HepG2 (cell line): Measurements from ENCODE around the gene PSMC3IP. TPM values are rescaled to one million over a fixed set of nuclear protein-coding genes. Genes with fewer than 3 reads are reported as not detected.
A peak's percentile ranks its signal among the peaks of the same experiment; 100 is the strongest.

Source experiments
- ARID3A ChIP-seq: IDR thresholded peaks from 2 replicates; pipeline ENCODE4 v1.6.1; 2012; ENCODE audit warnings: low read depth, low read length, improper control_type of control experiment
- CBFB ChIP-seq: sonication (generic); formaldehyde crosslinking; IDR thresholded peaks from 2 replicates; pipeline ENCODE4 v1.4.0; 2020; ENCODE audit warnings: missing genetic modification reagents
- CBX2 ChIP-seq, 2 experiments: fragments of 200-600 bp in 1 of 2; sonication (generic); formaldehyde crosslinking in 1 of 2; IDR thresholded peaks; 2 replicates each; pipeline versions ENCODE4 v1.7.0 to v1.8.1; 2018 to 2022; ENCODE audit warnings: low read depth in 2 of 2, low read length in 1 of 2, mild to moderate bottlenecking in 1 of 2, missing genetic modification reagents in 1 of 2
- CHD4 ChIP-seq: fragments of 200-600 bp; sonication (generic); IDR thresholded peaks from 2 replicates; pipeline ENCODE4 v1.7.0; 2017; ENCODE audit warnings: mild to moderate bottlenecking, low read length, borderline replicate concordance
- CREBL2 ChIP-seq: sonication (generic); formaldehyde crosslinking; IDR thresholded peaks from 2 replicates; pipeline ENCODE4 v1.8.1; 2023; ENCODE audit warnings: missing genetic modification reagents, mild to moderate bottlenecking, borderline replicate concordance
- FOSL1 ChIP-seq: sonication (generic); formaldehyde crosslinking; IDR thresholded peaks from 2 replicates; pipeline ENCODE4 v1.9.0; 2021; ENCODE audit warnings: missing genetic modification reagents, borderline replicate concordance
- HNF4A ChIP-seq: sonication (generic); formaldehyde crosslinking; IDR thresholded peaks from 2 replicates; pipeline ENCODE4 v1.4.0; 2020; ENCODE audit warnings: missing genetic modification reagents
- JUND ChIP-seq: sonication (generic); formaldehyde crosslinking; IDR thresholded peaks from 2 replicates; pipeline ENCODE4 v1.8.0; 2022; ENCODE audit warnings: mild to moderate bottlenecking, missing genetic modification reagents
- KDM2A ChIP-seq: sonication (generic); formaldehyde crosslinking; IDR thresholded peaks from 2 replicates; pipeline ENCODE4 v1.4.0; 2020; ENCODE audit warnings: low read depth, missing genetic modification reagents, borderline replicate concordance
- PATZ1 ChIP-seq: sonication (generic); formaldehyde crosslinking; IDR thresholded peaks from 2 replicates; pipeline ENCODE4 v1.4.0; 2020; ENCODE audit warnings: missing genetic modification reagents
- PHB2 ChIP-seq: fragments of 450-650 bp; IDR thresholded peaks from 2 replicates; pipeline ENCODE4 v1.6.1; 2018; ENCODE audit not compliant: partially characterized antibody
- SKI ChIP-seq: fragments of 450-650 bp; IDR thresholded peaks from one replicate; pipeline ENCODE4 v1.6.1; 2018; ENCODE audit warnings: mild to moderate bottlenecking; ENCODE audit not compliant: partially characterized antibody
- ZBTB39 ChIP-seq: sonication (generic); formaldehyde crosslinking; IDR thresholded peaks from 2 replicates; pipeline ENCODE4 v1.5.0; 2020; ENCODE audit warnings: missing genetic modification reagents
- ZFP36 ChIP-seq: fragments of 150-350 bp; IDR thresholded peaks from 2 replicates; pipeline ENCODE4 v1.6.1; 2018; ENCODE audit warnings: borderline replicate concordance, low read length, low read depth; ENCODE audit not compliant: partially characterized antibody
- ZNF276 ChIP-seq: sonication (generic); formaldehyde crosslinking; IDR thresholded peaks from 2 replicates; pipeline ENCODE4 v1.4.0; 2020; ENCODE audit warnings: mild to moderate bottlenecking, low read depth, missing genetic modification reagents
- ZNF34 ChIP-seq: sonication (generic); formaldehyde crosslinking; IDR thresholded peaks from 2 replicates; pipeline ENCODE4 v1.4.0; 2020; ENCODE audit warnings: mild to moderate bottlenecking, missing genetic modification reagents, borderline replicate concordance
- ZNF556 ChIP-seq: sonication (generic); formaldehyde crosslinking; IDR thresholded peaks from 2 replicates; pipeline ENCODE4 v1.4.0; 2020; ENCODE audit warnings: mild to moderate bottlenecking, missing genetic modification reagents, borderline replicate concordance
- polyA plus RNA-seq, 8 experiments: library from polyadenylated mRNA; depleted of rRNA in 3 of 8; stranded (reverse) in 7 of 8; unstranded in 1 of 8; fragments of >200 nt; fragmentation: Illumina TruSeq in 4 of 8; extraction: Trizol in 4 of 8; gene quantifications; 2 replicates each; pipeline versions ENCODE4 v1.2.1 to v1.2.3, GENCODE V29; 2011 to 2016; ENCODE audit warnings: low read depth in 4 of 8, missing spikeins in 1 of 8, mixed read lengths in 1 of 8; ENCODE audit not compliant: insufficient read depth in 1 of 8
- total RNA-seq, 5 experiments: library from RNA; depleted of rRNA; stranded (reverse); fragments of >200 nt; fragmentation: Illumina TruSeq; extraction: Trizol; gene quantifications; 2 replicates each; pipeline ENCODE4 v1.2.3, GENCODE V29; 2016; ENCODE audit warnings: low read depth in 1 of 5

The PSMC3IP gene
- total and polyA plus RNA-seq, 2 of the 13 experiments (the other 11 are each of a cell fraction or from before 2014, with no cell fraction given): 6.5 to 22.4 TPM

GRCh38 chr17:42531455-42532354, 45.8 kb downstream of the PSMC3IP start (continued):
- TF ChIP-seq ARID3A: no peak
- TF ChIP-seq ZNF276: 0 out of 2 replicates have a peak, but pooled peaks have one; percentile 25
- TF ChIP-seq SKI: peak; percentile 87
- TF ChIP-seq CBX2 (IDR thresholded peaks at IDR 0.05; ENCODE audit: low read depth, low read length): no peak
- TF ChIP-seq CBX2 (CRISPR knock-in tag; IDR thresholded peaks at IDR 0.05; ENCODE audit: low read depth): 0 out of 2 replicates have a peak, but pooled peaks have one; percentile 15
- no peak for TF ChIP-seq ZNF556
- TF ChIP-seq ZFP36: no peak
- no peak for TF ChIP-seq ZNF34 (CRISPR knock-in tag)
- no peak for TF ChIP-seq JUND (CRISPR knock-in tag)
- TF ChIP-seq CBFB (CRISPR knock-in tag): no peak
- TF ChIP-seq FOSL1 (CRISPR knock-in tag): no peak
- TF ChIP-seq KDM2A: no peak
- no peak for TF ChIP-seq PATZ1 (CRISPR knock-in tag)
- TF ChIP-seq ZBTB39 (CRISPR knock-in tag): no peak
- peak; percentile 40; the same call in 1 of the 2 replicates for TF ChIP-seq HNF4A (CRISPR knock-in tag)
- peak; percentile 87 for TF ChIP-seq CHD4
- TF ChIP-seq CREBL2 (CRISPR knock-in tag): no peak; the same call in 1 of the 2 replicates
- TF ChIP-seq PHB2: no peak
